Panc1 (cell line): Measurements from ENCODE around the gene EGFR.

ENCODE experiments used
- CTCF ChIP-seq: fragments of 450-650 bp; IDR thresholded peaks from 2 replicates; pipeline ENCODE4 v1.5.1; 2017; ENCODE audit warnings: mild to moderate bottlenecking
- POLR2AphosphoS5 ChIP-seq: IDR thresholded peaks from 2 replicates; pipeline ENCODE4 v1.6.1; 2012; ENCODE audit warnings: mild to moderate bottlenecking, low read depth, low read length, moderate library complexity
- REST ChIP-seq, 2 experiments: IDR thresholded peaks; 2 replicates each; pipeline ENCODE4 v1.6.1; 2011 to 2012; ENCODE audit warnings: low read depth in 2 of 2, control low read depth in 1 of 2, low read length in 1 of 2, mild to moderate bottlenecking in 1 of 2, moderate library complexity in 1 of 2; ENCODE audit not compliant: insufficient read depth in 1 of 2
- TCF7L2 ChIP-seq: IDR thresholded peaks from 2 replicates; pipeline ENCODE4 v1.6.1; 2011; ENCODE audit warnings: mild to moderate bottlenecking, low read depth, low read length, inconsistent platforms

- TF ChIP-seq CTCF (no peak), POLR2AphosphoS5 (no peak), REST (IDR thresholded peaks at IDR 0.05; ENCODE audit: insufficient read depth in 1 of 2, low read depth in 2 of 2, low read length in 1 of 2) (no peak), TCF7L2 (no peak)
Observed at GRCh38 chr7:55174456-55174855, 155.6 kb downstream of the EGFR start.
